Mesothelial cell of epicardium (in vitro differentiated cells): Measurements from ENCODE around the gene PCDHA1. TPM values are rescaled to one million over a fixed set of nuclear protein-coding genes. Genes with fewer than 3 reads are reported as not detected.
"Not testable (repeated sequence)": the region's sequence is repeated elsewhere in the genome, so short reads cannot be mapped to it uniquely, and the experiment has no call there.

ENCODE experiments used
- DNase-seq, 2 experiments: peaks; one replicate each; pipeline ENCODE4 v3.0.0; 2021; ENCODE audit warnings: low spot score in 2 of 2; ENCODE audit not compliant: unreplicated experiment in 2 of 2
- H3K27ac Mint-ChIP-seq: 2 replicates; pipeline ENCODE4 v1.8.0; 2021; ENCODE audit warnings: mixed read lengths
- H3K27me3 Mint-ChIP-seq: 2 replicates; pipeline ENCODE4 v1.8.0; 2021; ENCODE audit warnings: low read depth, mixed read lengths
- H3K36me3 Mint-ChIP-seq: 2 replicates; pipeline ENCODE4 v1.8.0; 2021; ENCODE audit warnings: mixed read lengths
- H3K4me1 Mint-ChIP-seq: 2 replicates; pipeline ENCODE4 v1.8.0; 2021; ENCODE audit warnings: mixed read lengths
- H3K4me3 Mint-ChIP-seq: 2 replicates; pipeline ENCODE4 v1.8.0; 2021; ENCODE audit warnings: mild to moderate bottlenecking, moderate library complexity, mixed read lengths
- H3K9me3 Mint-ChIP-seq: 2 replicates; pipeline ENCODE4 v1.8.0; 2021; ENCODE audit warnings: mixed read lengths
- total RNA-seq: library from RNA; stranded (reverse); gene quantifications from 3 replicates; pipeline ENCODE4 v1.2.1, GENCODE V29; 2021
- TF ChIP-seq, protein P1 (sequence below): fragments of 200-600 bp; sonication (generic); IDR thresholded peaks from one replicate; pipeline ENCODE4 v1.5.0; 2021; ENCODE audit warnings: antibody characterized with exemption; ENCODE audit not compliant: unreplicated experiment

Gene PCDHA1
- total RNA-seq, 1 donor from 2014 or later, result not detected

DNA sequence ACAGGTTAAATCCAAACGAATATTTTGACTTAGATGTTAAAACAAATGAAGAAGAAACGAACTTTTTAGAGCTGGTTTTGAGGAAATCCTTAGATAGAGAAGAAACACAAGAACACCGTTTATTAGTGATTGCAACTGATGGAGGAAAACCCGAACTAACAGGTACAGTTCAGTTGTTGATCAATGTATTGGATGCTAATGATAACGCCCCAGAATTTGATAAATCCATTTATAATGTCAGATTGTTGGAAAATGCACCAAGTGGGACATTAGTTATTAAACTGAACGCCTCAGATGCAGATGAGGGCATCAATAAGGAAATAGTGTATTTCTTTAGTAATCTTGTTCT lies 36.3 kb downstream of the PCDHA1 start:
- no peak overlapping the region for H3K4me3 Mint-ChIP-seq
- no peaks in the 10 kb centered on the region for H3K4me1 Mint-ChIP-seq
- no peak overlapping the region for H3K27ac Mint-ChIP-seq
- peaks cover 34% of the 10 kb centered on the region for H3K36me3 Mint-ChIP-seq
- DNase-seq, result no peak
- H3K27me3 Mint-ChIP-seq, result no peaks in the 10 kb centered on the region
- peaks cover 25% of the 10 kb centered on the region for H3K9me3 Mint-ChIP-seq
- TF ChIP-seq, protein P1, sequence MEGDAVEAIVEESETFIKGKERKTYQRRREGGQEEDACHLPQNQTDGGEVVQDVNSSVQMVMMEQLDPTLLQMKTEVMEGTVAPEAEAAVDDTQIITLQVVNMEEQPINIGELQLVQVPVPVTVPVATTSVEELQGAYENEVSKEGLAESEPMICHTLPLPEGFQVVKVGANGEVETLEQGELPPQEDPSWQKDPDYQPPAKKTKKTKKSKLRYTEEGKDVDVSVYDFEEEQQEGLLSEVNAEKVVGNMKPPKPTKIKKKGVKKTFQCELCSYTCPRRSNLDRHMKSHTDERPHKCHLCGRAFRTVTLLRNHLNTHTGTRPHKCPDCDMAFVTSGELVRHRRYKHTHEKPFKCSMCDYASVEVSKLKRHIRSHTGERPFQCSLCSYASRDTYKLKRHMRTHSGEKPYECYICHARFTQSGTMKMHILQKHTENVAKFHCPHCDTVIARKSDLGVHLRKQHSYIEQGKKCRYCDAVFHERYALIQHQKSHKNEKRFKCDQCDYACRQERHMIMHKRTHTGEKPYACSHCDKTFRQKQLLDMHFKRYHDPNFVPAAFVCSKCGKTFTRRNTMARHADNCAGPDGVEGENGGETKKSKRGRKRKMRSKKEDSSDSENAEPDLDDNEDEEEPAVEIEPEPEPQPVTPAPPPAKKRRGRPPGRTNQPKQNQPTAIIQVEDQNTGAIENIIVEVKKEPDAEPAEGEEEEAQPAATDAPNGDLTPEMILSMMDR, result no peak

DNA sequence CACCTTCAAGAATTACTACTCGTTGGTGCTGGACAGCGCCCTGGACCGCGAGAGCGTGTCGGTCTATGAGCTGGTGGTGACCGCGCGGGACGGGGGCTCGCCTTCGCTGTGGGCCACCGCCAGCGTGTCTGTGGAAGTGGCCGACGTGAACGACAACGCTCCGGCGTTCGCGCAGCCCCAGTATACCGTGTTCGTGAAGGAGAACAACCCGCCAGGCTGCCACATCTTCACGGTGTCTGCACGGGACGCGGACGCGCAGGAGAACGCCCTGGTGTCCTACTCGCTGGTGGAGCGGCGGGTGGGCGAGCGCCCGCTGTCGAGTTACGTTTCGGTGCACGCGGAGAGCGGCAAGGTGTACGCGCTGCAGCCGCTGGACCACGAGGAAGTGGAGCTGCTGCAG lies 37.0 kb downstream of the PCDHA1 start:
- H3K4me3 Mint-ChIP-seq, DNase-seq, H3K27me3 Mint-ChIP-seq, H3K27ac Mint-ChIP-seq, H3K4me1 Mint-ChIP-seq: not testable (repeated sequence)
- H3K9me3 Mint-ChIP-seq, result peaks cover 18% of the 10 kb centered on the region
- peaks cover 35% of the 10 kb centered on the region for H3K36me3 Mint-ChIP-seq

DNA sequence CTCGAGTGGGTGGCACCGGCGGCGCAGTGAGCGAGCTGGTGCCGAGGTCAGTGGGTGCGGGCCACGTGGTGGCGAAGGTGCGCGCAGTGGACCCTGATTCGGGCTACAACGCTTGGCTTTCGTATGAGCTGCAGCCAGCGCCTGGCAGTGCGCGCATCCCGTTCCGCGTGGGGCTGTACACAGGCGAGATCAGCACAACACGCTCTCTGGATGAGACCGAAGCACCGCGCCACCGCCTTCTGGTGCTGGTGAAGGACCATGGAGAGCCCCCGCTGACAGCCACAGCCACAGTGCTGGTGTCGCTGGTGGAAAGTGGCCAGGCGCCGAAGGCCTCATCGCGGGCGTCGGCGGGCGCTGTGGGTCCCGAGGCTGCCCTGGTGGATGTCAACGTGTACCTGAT lies 37.5 kb downstream of the PCDHA1 start:
- no peak overlapping the region for H3K27ac Mint-ChIP-seq
- H3K4me3 Mint-ChIP-seq, result no peak overlapping the region
- peaks cover 2% of the 10 kb centered on the region for H3K4me1 Mint-ChIP-seq
- no peak for DNase-seq
- H3K36me3 Mint-ChIP-seq, result peaks cover 38% of the 10 kb centered on the region
- TF ChIP-seq, protein P1, result no peak
- H3K9me3 Mint-ChIP-seq, result peaks cover 19% of the 10 kb centered on the region
- no peaks in the 10 kb centered on the region for H3K27me3 Mint-ChIP-seq

DNA sequence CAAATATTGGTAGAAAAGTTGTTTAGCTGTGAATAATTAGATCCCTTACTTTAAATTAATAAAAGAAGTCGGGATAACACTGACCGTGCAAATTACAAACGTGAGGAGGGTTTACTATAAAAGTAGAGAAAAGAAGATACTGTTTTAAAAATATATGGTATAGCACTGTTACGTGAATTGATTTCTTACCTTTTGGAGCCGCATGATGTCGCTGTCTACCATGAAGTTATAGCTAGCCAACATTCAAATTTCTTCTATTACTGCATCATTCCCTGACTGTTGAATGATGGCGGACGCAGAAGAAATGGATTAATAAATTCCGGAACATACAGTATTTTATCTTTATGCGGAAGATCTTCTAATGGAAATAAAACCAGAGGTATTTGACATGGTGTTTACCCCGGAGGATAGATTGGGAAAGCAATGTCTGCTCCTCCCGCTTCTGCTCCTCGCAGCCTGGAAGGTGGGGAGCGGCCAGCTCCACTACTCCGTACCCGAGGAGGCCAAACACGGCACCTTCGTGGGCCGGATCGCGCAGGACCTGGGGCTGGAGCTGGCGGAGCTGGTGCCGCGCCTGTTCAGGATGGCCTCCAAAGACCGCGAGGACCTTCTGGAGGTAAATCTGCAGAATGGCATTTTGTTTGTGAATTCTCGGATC lies 41.9 kb downstream of the PCDHA1 start, which contains the start of gene PCDHA6:
Gene PCDHA6, plus strand, starts transcription at position 257 of the 658 bp plus-strand sequence. Its CDS starts 132 bp downstream, at position 389.
- TF ChIP-seq, protein P1, result peak; percentile 19
- peaks cover 2% of the 10 kb centered on the region for H3K4me1 Mint-ChIP-seq
- DNase-seq, result no peak
- peak within 1 kb of the TSS; percentile 75 for H3K4me3 Mint-ChIP-seq
- peaks cover 57% of the 10 kb centered on the region for H3K36me3 Mint-ChIP-seq
- peaks cover 33% of the 10 kb centered on the region for H3K9me3 Mint-ChIP-seq
- H3K27me3 Mint-ChIP-seq, result no peaks in the 10 kb centered on the region
- H3K27ac Mint-ChIP-seq, result peak within 1 kb of the TSS; percentile 84

DNA sequence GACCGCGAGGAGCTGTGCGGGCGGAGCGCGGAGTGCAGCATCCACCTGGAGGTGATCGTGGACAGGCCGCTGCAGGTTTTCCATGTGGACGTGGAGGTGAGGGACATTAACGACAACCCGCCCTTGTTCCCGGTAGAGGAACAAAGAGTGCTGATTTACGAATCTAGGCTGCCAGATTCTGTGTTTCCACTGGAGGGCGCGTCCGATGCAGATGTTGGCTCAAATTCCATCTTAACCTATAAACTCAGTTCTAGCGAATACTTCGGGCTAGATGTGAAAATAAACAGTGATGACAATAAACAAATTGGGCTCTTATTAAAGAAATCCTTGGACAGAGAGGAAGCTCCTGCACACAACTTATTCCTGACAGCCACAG lies 42.4 kb downstream of the PCDHA1 start:
- peaks cover 2% of the 10 kb centered on the region for H3K4me1 Mint-ChIP-seq
- no peak for DNase-seq
- no peaks in the 10 kb centered on the region for H3K27me3 Mint-ChIP-seq
- peaks cover 37% of the 10 kb centered on the region for H3K9me3 Mint-ChIP-seq
- peak overlapping the region; percentile 75 for H3K4me3 Mint-ChIP-seq
- H3K27ac Mint-ChIP-seq, result peak overlapping the region; percentile 84
- H3K36me3 Mint-ChIP-seq, result peaks cover 59% of the 10 kb centered on the region
- TF ChIP-seq, protein P1, result peak; percentile 3

DNA sequence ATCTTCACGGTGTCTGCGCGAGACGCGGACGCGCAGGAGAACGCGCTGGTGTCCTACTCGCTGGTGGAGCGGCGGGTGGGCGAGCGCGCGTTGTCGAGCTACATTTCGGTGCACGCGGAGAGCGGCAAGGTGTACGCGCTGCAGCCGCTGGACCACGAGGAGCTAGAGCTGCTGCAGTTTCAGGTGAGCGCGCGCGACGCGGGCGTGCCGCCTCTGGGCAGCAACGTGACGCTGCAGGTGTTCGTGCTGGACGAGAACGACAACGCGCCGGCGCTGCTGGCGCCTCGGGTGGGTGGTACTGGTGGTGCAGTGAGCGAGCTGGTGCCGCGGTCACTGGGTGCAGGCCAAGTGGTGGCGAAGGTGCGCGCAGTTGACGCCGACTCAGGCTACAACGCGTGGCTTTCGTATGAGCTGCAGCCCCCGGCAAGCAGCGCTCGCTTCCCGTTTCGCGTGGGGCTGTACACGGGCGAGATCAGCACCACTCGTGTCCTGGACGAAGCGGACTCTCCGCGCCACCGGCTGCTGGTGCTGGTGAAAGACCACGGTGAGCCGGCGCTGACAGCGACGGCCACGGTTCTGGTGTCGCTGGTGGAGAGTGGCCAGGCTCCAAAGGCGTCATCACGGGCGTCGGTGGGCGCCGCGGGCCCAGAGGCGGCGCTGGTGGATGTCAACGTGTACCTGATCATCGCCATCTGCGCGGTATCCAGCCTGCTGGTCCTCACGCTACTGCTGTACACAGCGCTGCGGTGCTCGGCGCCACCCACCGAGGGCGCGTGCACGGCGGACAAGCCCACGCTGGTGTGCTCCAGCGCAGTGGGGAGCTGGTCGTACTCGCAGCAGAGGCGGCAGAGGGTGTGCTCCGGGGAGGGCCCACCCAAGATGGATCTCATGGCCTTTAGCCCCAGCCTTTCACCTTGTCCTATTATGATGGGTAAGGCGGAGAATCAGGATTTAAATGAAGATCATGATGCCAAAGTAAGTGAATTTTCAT lies 43.9 kb downstream of the PCDHA1 start:
- not testable (repeated sequence) for H3K4me1 Mint-ChIP-seq, H3K4me3 Mint-ChIP-seq, H3K27ac Mint-ChIP-seq, H3K27me3 Mint-ChIP-seq, DNase-seq
- Mint-ChIP-seq H3K36me3 (peaks cover 65% of the 10 kb centered on the region), H3K9me3 (peaks cover 46% of the 10 kb centered on the region)
